ENCODE results near the gene HPS1.
"Not testable (repeated sequence)": the region's sequence is repeated elsewhere in the genome, so short reads cannot be mapped to it uniquely, and the experiment has no call there.

Gene HPS1

DNA sequence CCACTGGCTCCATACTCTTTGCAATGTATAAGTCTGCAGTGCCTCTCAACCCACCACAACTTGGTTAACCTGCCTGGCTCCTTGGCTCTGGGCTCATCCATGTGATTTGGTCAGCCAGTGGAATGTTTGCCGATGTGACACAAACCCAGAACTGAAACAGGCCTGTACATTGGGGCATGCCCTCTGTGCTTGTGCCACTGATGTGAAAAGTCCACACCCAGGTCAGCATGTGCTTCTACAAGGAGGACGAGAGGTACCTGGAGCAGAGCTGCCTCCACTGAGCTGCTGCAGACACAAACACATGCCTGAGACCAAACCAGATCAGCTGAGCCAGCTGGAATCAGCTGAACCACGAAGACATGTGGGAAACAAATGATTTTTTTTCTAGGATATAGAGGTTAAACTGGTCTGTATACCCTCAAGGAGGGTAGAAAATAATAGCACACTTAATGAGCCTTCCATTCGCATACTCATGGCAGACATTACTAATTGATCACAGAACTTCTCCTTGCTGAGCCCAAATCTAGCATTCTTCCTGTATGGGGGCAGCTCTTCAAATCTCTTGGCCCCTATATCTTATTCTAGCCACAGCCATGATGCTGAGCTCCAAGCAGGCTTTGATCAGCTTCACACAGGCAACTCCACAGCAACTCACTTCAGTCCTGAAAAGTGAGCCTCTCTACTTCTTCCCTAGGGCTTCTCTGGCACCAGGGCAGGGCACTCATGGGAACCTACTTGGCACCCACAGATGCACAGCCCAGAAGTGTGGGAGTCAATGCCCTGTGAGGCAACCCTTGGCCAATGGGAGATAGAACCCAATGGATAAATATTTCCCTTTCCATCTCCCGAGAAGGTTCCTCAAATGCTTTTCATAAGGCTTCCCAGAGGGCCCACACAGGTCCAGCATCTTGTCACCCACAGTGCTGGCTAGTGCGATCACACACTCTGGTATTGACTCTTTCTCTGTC, 50.4 kb downstream of the HPS1 start:
- Mint-ChIP-seq H3K36me3 (ENCODE audit: insufficient read depth) (peaks cover 3% of the 10 kb centered on the region), H3K9me3 (no peaks in the 10 kb centered on the region), H3K27me3 (no peaks in the 10 kb centered on the region), H3K4me3 (no peak overlapping the region), H3K4me1 (ENCODE audit: low read depth in 2 of 2) (peaks cover 22 to 32% of the 10 kb centered on the region in 2 donors), H3K27ac (no peak overlapping the region)
- DNase-seq, result no peak
- no peak for ATAC-seq (replicated peaks)

DNA sequence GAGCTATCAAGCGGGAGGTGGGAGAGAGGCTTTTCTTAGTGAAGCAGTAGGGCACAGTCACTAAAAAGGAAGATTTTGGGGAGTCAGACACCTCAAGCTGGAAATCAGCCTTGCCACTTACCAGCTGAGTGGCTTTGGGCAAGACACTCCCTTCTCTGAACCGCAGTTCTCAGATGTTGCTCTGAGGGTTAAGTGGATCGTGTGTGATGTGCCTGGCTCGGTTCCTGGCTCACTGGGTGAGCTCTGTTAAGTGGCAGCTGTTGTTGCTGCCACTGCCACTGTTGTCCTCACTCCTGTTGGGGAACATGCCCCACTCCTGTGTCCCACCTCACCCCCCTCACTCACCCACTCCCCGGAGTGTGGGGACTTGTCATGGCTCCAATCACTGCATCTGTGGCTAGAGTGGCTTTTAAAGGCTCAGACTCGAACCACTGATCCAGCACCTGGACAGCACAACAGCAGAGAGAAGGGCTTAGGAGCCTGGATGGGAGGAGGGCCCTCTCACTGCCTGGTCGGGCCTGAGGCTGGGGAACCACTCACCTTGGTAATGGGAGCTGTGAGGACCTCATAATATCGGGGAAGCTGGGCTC, 51.8 kb downstream of the HPS1 start:
- no peak for ATAC-seq (replicated peaks)
- H3K4me3 Mint-ChIP-seq, result peak overlapping the region; percentile 3 to 4
- H3K27ac Mint-ChIP-seq, result peak overlapping the region; percentile 69 to 74
- DNase-seq, result no peak
- peaks cover 35 to 37% of the 10 kb centered on the region in 2 donors for H3K4me1 Mint-ChIP-seq (ENCODE audit: low read depth in 2 of 2)
- H3K9me3 Mint-ChIP-seq, result no peaks in the 10 kb centered on the region
- H3K36me3 Mint-ChIP-seq (ENCODE audit: insufficient read depth), result peaks cover 3% of the 10 kb centered on the region
- no peaks in the 10 kb centered on the region for H3K27me3 Mint-ChIP-seq

GRCh38 chr10:98391578-98391991, 55.1 kb downstream of the HPS1 start:
- DNase-seq, result peak; percentile 21 to 30 (median 21)
- peak; percentile 94 for ATAC-seq (replicated peaks)

DNA sequence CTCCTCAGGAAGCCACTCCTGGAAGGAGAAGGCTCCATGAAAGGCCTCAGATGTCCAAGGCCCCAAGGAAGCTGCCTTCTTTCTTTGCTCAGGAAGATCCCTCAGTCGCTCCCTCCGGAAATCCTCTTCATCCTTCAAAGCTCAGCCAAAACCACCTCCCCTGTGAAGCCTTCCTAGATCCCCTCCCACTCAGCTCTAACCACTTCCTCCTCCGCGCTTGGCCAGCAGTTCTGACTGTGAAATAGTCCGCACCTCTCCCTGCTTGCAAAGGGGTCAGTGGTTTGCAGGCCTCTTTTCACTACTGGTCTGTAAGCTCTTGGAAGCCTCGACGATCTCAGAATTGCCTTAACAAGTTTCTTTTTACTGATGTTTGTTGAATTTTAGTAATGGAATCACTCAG, 55.7 kb downstream of the HPS1 start:
- peaks cover 31 to 38% of the 10 kb centered on the region in 2 donors for H3K4me1 Mint-ChIP-seq (ENCODE audit: low read depth in 2 of 2)
- peak overlapping the region; percentile 68 to 72 for H3K4me3 Mint-ChIP-seq
- DNase-seq (no peak), ATAC-seq (replicated peaks) (peak; percentile 44)
- no peaks in the 10 kb centered on the region for H3K9me3 Mint-ChIP-seq
- peak overlapping the region; percentile 90 to 91 for H3K27ac Mint-ChIP-seq
- no peaks in the 10 kb centered on the region for H3K27me3 Mint-ChIP-seq
- H3K36me3 Mint-ChIP-seq (ENCODE audit: insufficient read depth), result peaks cover 7% of the 10 kb centered on the region

More at GRCh38 chr10:98391578-98391991, 55.1 kb downstream of the HPS1 start:
- Mint-ChIP-seq H3K36me3 (ENCODE audit: insufficient read depth) (peaks cover 7% of the 10 kb centered on the region), H3K4me1 (ENCODE audit: low read depth in 2 of 2) (peaks cover 31 to 38% of the 10 kb centered on the region in 2 donors), H3K9me3 (no peaks in the 10 kb centered on the region), H3K27me3 (no peaks in the 10 kb centered on the region), H3K27ac (peak overlapping the region; percentile 90 to 91), H3K4me3 (peak overlapping the region; percentile 68 to 72)

DNA sequence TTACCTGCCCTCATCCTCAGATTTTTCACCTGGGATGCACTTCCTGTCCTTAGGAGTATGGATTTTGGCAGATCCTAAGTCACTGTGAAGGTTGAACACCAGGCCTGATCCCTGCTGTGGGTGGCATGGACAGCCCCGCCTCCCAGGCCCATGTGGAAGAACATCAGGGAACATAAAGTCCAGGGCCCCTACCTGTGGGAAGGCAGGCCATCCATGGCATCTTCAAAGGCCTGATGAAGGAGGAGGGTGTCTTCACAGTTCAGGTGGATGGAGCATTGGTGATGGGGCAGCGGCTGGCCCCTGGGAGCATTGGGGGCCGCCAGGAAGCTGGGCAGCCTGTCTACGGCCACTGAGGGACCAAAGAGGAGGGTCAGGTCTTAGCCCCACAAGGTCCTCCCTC, 56.3 kb downstream of the HPS1 start:
- peak overlapping the region in 1 of 2 donors; percentile 72 for H3K4me3 Mint-ChIP-seq
- DNase-seq (no peak), ATAC-seq (replicated peaks) (no peak)

DNA sequence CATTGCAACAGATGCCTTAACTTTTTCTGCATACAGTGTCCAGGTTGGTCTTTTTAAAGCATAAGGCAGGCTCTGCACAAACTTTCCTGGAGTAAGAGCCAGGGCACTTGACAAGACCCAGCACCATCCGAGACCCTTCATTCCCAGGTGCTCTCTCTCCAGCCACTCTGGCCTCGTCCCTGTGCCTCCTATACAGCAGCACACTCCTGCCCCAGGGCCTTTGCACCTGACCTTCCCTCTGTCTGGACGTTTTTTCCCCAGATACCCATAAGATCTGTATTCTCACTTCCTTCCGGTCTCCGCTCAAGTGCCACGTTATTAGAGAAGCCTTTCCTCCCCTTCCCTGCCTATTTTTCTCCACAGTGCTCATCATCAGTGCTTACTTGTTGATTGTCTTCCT, 57.3 kb downstream of the HPS1 start:
- peak overlapping the region in 1 of 2 donors; percentile 58 for H3K27ac Mint-ChIP-seq
- H3K9me3 Mint-ChIP-seq, result no peaks in the 10 kb centered on the region
- no peak overlapping the region for H3K4me3 Mint-ChIP-seq
- no peak for ATAC-seq (replicated peaks)
- no peaks in the 10 kb centered on the region for H3K27me3 Mint-ChIP-seq
- H3K36me3 Mint-ChIP-seq (ENCODE audit: insufficient read depth), result peaks cover 7% of the 10 kb centered on the region
- peaks cover 28 to 38% of the 10 kb centered on the region in 2 donors for H3K4me1 Mint-ChIP-seq (ENCODE audit: low read depth in 2 of 2)
- DNase-seq, result no peak

More for the DNA sequence above, 56.3 kb downstream of the HPS1 start:
- Mint-ChIP-seq H3K4me1 (ENCODE audit: low read depth in 2 of 2) (peaks cover 31 to 38% of the 10 kb centered on the region in 2 donors), H3K9me3 (no peaks in the 10 kb centered on the region), H3K27ac (peak overlapping the region; percentile 90 to 91), H3K27me3 (no peaks in the 10 kb centered on the region), H3K36me3 (ENCODE audit: insufficient read depth) (peaks cover 7% of the 10 kb centered on the region)

DNA sequence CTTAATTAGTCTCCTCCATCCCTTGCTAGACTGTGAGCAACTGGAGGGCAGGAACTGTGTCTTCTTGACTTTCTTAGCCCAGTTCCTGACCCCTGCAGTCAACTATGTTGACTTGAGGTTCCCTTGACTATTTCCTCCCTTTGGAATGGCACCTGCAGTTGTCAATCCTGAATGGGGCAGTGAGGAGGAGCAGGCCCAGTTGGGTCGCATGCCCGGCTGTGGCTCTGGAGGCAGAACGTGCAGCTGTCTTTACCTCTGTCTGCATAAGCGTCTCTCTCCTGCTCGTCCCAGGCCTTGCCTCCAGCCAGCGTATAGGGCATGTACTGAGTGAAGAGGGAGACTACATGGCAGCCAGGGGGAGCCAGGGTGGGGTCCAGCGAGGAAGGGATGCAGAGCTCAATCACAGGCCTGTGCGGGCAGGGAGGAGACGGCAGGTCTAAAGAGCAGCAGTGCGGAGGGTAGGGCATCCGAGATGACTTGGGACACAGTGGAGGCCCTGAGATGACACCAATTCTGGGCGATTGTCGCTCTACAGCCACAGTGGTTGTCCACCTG, 58.6 kb downstream of the HPS1 start:
- Mint-ChIP-seq H3K27ac (no peak overlapping the region), H3K36me3 (ENCODE audit: insufficient read depth) (peaks cover 10% of the 10 kb centered on the region), H3K27me3 (no peaks in the 10 kb centered on the region), H3K4me3 (no peak overlapping the region), H3K9me3 (no peaks in the 10 kb centered on the region), H3K4me1 (ENCODE audit: low read depth in 2 of 2) (peaks cover 20 to 33% of the 10 kb centered on the region in 2 donors)
- DNase-seq (no peak), ATAC-seq (replicated peaks) (no peak)

GRCh38 chr10:98384531-98385133, 62.1 kb downstream of the HPS1 start:
- Mint-ChIP-seq H3K27me3 (no peaks in the 10 kb centered on the region), H3K27ac (no peak overlapping the region), H3K9me3 (no peaks in the 10 kb centered on the region), H3K4me1 (ENCODE audit: low read depth in 2 of 2) (peaks cover 4 to 5% of the 10 kb centered on the region in 2 donors), H3K4me3 (no peak overlapping the region), H3K36me3 (ENCODE audit: insufficient read depth) (peaks cover 7% of the 10 kb centered on the region)
- DNase-seq, result no peak
- ATAC-seq (replicated peaks), result no peak

- no peaks in the 10 kb centered on the region for H3K9me3 Mint-ChIP-seq
- DNase-seq (no peak), ATAC-seq (replicated peaks) (no peak)
- H3K4me1 Mint-ChIP-seq (ENCODE audit: low read depth in 2 of 2), result peaks cover 1 to 4% of the 10 kb centered on the region in 2 donors
- H3K4me3 Mint-ChIP-seq, result no peak overlapping the region
- H3K36me3 Mint-ChIP-seq (ENCODE audit: insufficient read depth), result peaks cover 7% of the 10 kb centered on the region
- no peak overlapping the region for H3K27ac Mint-ChIP-seq
- no peaks in the 10 kb centered on the region for H3K27me3 Mint-ChIP-seq
Measured at GRCh38 chr10:98383869-98384268, 62.9 kb downstream of the HPS1 start.

DNA sequence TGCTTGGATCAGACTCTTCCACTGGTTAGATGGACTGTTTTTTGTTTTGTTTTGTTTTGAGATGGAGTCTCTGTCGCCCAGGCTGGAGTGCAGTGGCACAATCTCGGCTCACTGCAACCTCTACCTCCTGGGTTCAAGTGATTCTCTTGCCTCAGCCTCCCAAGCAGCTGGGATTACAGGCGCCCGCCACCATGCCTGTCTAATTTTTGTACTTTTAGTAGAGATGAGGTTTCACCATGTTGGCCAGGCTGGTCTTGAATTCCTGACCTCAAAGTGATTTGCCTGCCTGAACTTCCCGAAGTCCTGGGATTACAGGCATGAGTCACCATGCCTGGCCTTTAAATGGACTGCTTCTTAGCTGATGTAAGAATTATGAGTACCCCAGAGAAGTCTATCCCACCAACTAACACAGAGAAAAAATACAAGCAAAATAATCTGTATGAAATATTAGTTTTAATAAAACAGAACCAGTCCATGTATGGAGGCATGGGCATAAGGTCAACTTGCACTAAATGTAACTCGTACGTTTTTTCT, 63.5 kb downstream of the HPS1 start:
- H3K27ac Mint-ChIP-seq; H3K27me3 Mint-ChIP-seq; H3K36me3 Mint-ChIP-seq (ENCODE audit: insufficient read depth); H3K9me3 Mint-ChIP-seq; H3K4me1 Mint-ChIP-seq (ENCODE audit: low read depth in 2 of 2); H3K4me3 Mint-ChIP-seq; DNase-seq; ATAC-seq (replicated peaks): not testable (repeated sequence)

DNA sequence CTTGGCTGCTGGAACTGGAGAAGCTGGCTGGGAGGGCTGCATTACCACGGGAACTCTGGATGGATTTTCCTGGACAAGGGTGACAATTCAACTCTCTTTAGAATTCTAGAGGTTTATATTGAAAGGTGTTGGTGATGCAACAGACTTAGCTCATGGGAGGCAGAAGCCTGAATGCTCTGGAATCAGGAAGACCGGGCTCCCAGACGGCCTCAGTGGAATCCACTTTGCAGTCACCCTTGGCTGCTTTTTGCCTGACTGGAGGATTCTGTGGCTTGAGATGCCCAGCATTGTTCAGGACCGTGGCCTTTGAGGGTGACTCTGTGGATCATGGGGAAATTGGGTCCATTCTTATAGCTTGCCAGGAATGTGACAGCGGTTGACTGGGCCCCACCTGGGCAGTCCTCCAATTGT, 64.0 kb downstream of the HPS1 start:
- no peak overlapping the region for H3K27ac Mint-ChIP-seq
- peaks cover 0 to 5% of the 10 kb centered on the region in 2 donors for H3K4me1 Mint-ChIP-seq (ENCODE audit: low read depth in 2 of 2)
- DNase-seq (no peak), ATAC-seq (replicated peaks) (no peak)
- H3K36me3 Mint-ChIP-seq (ENCODE audit: insufficient read depth), result peaks cover 7% of the 10 kb centered on the region
- H3K4me3 Mint-ChIP-seq, result no peak overlapping the region
- no peaks in the 10 kb centered on the region for H3K27me3 Mint-ChIP-seq
- H3K9me3 Mint-ChIP-seq, result no peaks in the 10 kb centered on the region

DNA sequence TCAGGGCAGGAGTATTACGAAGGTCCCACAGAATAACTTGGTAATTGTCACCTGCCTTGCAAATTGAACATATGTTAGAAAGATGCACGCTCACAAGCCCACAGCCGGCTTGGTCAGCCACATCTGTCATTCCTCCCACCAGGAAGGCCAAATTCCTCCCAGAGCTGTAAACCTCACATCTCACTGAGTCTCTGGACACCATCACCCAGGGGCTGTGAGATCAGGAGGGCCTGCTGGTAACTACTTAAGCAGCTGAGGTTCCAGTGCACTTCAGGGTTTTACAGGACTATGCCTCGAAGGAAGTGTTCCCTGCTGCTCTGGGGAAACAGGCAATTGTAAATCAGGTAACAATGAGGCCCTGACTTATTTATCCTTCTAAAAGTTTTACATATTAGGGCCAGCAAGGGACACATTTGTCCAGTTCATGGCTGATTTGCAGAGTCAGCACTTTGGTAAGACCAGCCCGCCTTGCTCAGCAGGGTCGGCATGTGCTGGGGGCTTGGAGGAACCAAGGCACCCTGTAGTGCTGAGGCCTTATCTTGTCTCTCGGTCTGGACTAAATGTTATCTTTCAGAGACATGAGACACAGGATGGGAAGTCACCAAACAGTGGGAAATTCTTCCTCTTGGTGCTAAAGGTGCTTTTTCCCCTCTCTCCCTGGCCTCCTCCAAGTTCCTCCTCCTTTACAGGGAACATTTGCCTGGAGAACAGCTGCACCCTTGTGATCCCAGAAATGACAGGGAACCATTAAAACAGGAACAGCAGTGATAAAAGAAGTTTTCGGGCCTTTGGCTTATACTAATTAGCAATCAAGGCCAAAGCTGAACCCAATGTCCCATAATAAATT, 66.0 kb downstream of the HPS1 start:
- Mint-ChIP-seq H3K4me1 (ENCODE audit: low read depth in 2 of 2) (peaks cover 0 to 4% of the 10 kb centered on the region in 2 donors), H3K9me3 (no peaks in the 10 kb centered on the region), H3K4me3 (no peak overlapping the region), H3K36me3 (ENCODE audit: insufficient read depth) (peaks cover 3% of the 10 kb centered on the region), H3K27me3 (peaks cover 1 to 3% of the 10 kb centered on the region in 2 donors), H3K27ac (no peak overlapping the region)
- ATAC-seq (replicated peaks) (no peak), DNase-seq (no peak)

Measured in effector memory CD8-positive, alpha-beta T cell (primary cell).